GM12878 (cell line): ENCODE data around the gene GOLPH3. TPM values are rescaled to one million over a fixed set of nuclear protein-coding genes. Genes with fewer than 3 reads are reported as not detected.

Source experiments
- ATAC-seq: fragments of 200-7000 bp; cut with Tn5 transposase; 3 replicates; pipeline ENCODE4 v1.9.1; 2020; ENCODE audit warnings: mild to moderate bottlenecking, moderate library complexity
- BruUV-seq: library from RNA; stranded (reverse); fragments of 400-500 nt; replicated peaks from 2 replicates; lab custom pipeline; 2021; lab: Mats Ljungman, UMichigan
- CTCF ChIA-PET: fragments of 300-600 bp; sonication (Branson Sonifier 250); formaldehyde crosslinking; extraction: SDS; loops from one replicate; lab custom pipeline; 2021; ENCODE audit warnings: inconsistent platforms; lab: Yijun Ruan, JAX
- POLR2A ChIA-PET: fragments of 350-600 bp; formaldehyde crosslinking; extraction: SDS; loops from one replicate; lab custom pipeline; 2021; ENCODE audit warnings: inconsistent platforms; lab: Charles Lee
- RAD21 ChIA-PET: fragments of 300-600 bp; sonication (Branson Sonifier 250); formaldehyde crosslinking; loops from one replicate; lab custom pipeline; 2023; ENCODE audit warnings: antibody characterized with exemption; ENCODE audit not compliant: unreplicated experiment; lab: Charles Lee
- SMC1A ChIA-PET: fragments of 300-600 bp; sonication (Branson Sonifier 250); formaldehyde crosslinking; loops from one replicate; lab custom pipeline; 2023; ENCODE audit not compliant: unreplicated experiment, uncharacterized antibody; lab: Charles Lee
- DNase-seq: peaks from one replicate; pipeline ENCODE4 v3.0.0-alpha.2; 2011; ENCODE audit warnings: low read depth, low spot score
- FAIRE-seq: peaks from 3 replicates; lab custom pipeline; 2011; peaks lifted over from hg19 to GRCh38; lab: Jason Lieb, UNC
- H2AFZ ChIP-seq: 2 replicates; pipeline ENCODE4 v1.6.0; 2011; ENCODE audit warnings: low read depth, low read length, control low read depth; ENCODE audit not compliant: control insufficient read depth
- H3K27ac ChIP-seq: 2 replicates; pipeline ENCODE4 v1.5.1; 2011; ENCODE audit warnings: control low read depth; ENCODE audit not compliant: control insufficient read depth, insufficient read depth
- H3K27me3 ChIP-seq, 2 experiments: replicated peaks in 1 of 2; 2 replicates each; pipeline versions ENCODE4 v1.6.0 to v1.6.1; 2011; ENCODE audit warnings: low read length in 1 of 2; ENCODE audit not compliant: control insufficient read depth in 2 of 2, insufficient read depth in 2 of 2
- H3K36me3 ChIP-seq, 2 experiments: 2 replicates each; pipeline ENCODE4 v1.5.1; 2011; ENCODE audit warnings: low read length in 1 of 2; ENCODE audit not compliant: control insufficient read depth in 2 of 2, insufficient read depth in 2 of 2
- H3K4me1 ChIP-seq: 2 replicates; pipeline ENCODE4 v1.6.1; 2011; ENCODE audit warnings: mild to moderate bottlenecking, low read length, moderate library complexity, mixed read lengths; ENCODE audit not compliant: control insufficient read depth, insufficient read depth
- H3K4me2 ChIP-seq: 2 replicates; pipeline ENCODE4 v1.6.0; 2011; ENCODE audit warnings: control low read depth; ENCODE audit not compliant: control insufficient read depth, insufficient read depth
- H3K4me3 ChIP-seq: fragments of 200-600 bp; sonication (generic); 2 replicates; pipeline ENCODE4 v1.5.1; 2016
- H3K79me2 ChIP-seq: 2 replicates; pipeline ENCODE4 v1.6.0; 2011; ENCODE audit warnings: low read length; ENCODE audit not compliant: control insufficient read depth, insufficient read depth
- H3K9ac ChIP-seq: 2 replicates; pipeline ENCODE4 v1.8.0; 2011; ENCODE audit warnings: low read length, control low read depth, mixed read lengths; ENCODE audit not compliant: control insufficient read depth, insufficient read depth
- H3K9me3 ChIP-seq: replicated peaks from 3 replicates; pipeline ENCODE4 v1.5.1; 2011; ENCODE audit warnings: mild to moderate bottlenecking, low read length; ENCODE audit not compliant: control insufficient read depth, insufficient read depth
- H4K20me1 ChIP-seq: 2 replicates; pipeline ENCODE4 v1.6.0; 2011; ENCODE audit not compliant: control insufficient read depth, insufficient read depth
- CREB1 ChIP-seq: IDR thresholded peaks from 2 replicates; pipeline ENCODE4 v1.6.1; 2012; ENCODE audit warnings: low read depth, mild to moderate bottlenecking, inconsistent platforms
- HDGF ChIP-seq: fragments of 450-650 bp; IDR thresholded peaks from 2 replicates; pipeline ENCODE4 v1.6.1; 2016; ENCODE audit warnings: antibody characterized with exemption
- NFYA ChIP-seq: IDR thresholded peaks from 2 replicates; pipeline ENCODE4 v1.6.1; 2011; ENCODE audit warnings: low read depth, mild to moderate bottlenecking, low read length, improper control_type of control experiment, borderline replicate concordance
- NRF1 ChIP-seq: conservative IDR thresholded peaks from 2 replicates; pipeline ENCODE4 v1.6.1; 2011; ENCODE audit warnings: mild to moderate bottlenecking, low read depth, low read length, improper control_type of control experiment
- SMAD1 ChIP-seq: fragments of 450-650 bp; IDR thresholded peaks from 2 replicates; pipeline ENCODE4 v1.6.1; 2018; ENCODE audit warnings: mild to moderate bottlenecking, low read depth; ENCODE audit not compliant: partially characterized antibody
- SMC3 ChIP-seq: IDR thresholded peaks from 2 replicates; pipeline ENCODE4 v1.6.1; 2011; ENCODE audit warnings: low read length, improper control_type of control experiment, borderline replicate concordance
- TCF3 ChIP-seq: IDR thresholded peaks from 2 replicates; pipeline ENCODE4 v1.6.1; 2012; ENCODE audit warnings: low read depth, mild to moderate bottlenecking, low read length, borderline replicate concordance; ENCODE audit not compliant: insufficient read depth
- WGBS: methylation state at CpG from one replicate; pipeline ENCODE4 v1.1.6; 2016; ENCODE audit warnings: low lambda C conversion rate; ENCODE audit not compliant: insufficient replicate concordance, insufficient coverage; ENCODE audit errors: missing lambda C conversion rate; 5-methylcytosine and 5-hydroxymethylcytosine counted together
- in situ Hi-C: fragments of 300-500 bp; cut with MboI; formaldehyde crosslinking; loops from 9 replicates; pipeline ENCODE4 v1.14.3; 2018; ENCODE audit warnings: mixed read lengths
- intact Hi-C: fragments of 100-400 bp; cut with micrococcal nuclease; formaldehyde crosslinking; loops from one replicate; pipeline ENCODE4 v1.14.2; 2022; ENCODE audit not compliant: unreplicated experiment
- polyA plus RNA-seq, 11 experiments: library from polyadenylated mRNA; depleted of rRNA in 4 of 11; unstranded in 6 of 11; stranded (reverse) in 5 of 11; fragments of >200 nt; fragmentation: Nextera tagmentation in 4 of 11; fragmentation: Illumina TruSeq in 1 of 11; extraction: Ambion mirVana in 4 of 11; extraction: Trizol in 1 of 11; gene quantifications; 1 replicate in 1 of 11; 2 replicates in 10 of 11; pipeline versions ENCODE4 v1.2.1 to v1.2.3, GENCODE V29; 2011 to 2016; ENCODE audit warnings: inconsistent platforms in 2 of 11, missing spikeins in 2 of 11, low read depth in 1 of 11
- total RNA-seq, 4 experiments: library from RNA; depleted of rRNA in 3 of 4; stranded (reverse); fragments of >200 nt in 3 of 4; fragmentation: Illumina TruSeq in 1 of 4; extraction: Trizol in 1 of 4; gene quantifications; 2 replicates each; pipeline versions ENCODE4 v1.2.1 to v1.2.3, GENCODE V29; 2013 to 2021
- TF ChIP-seq, protein P1 (sequence below): IDR thresholded peaks from 2 replicates; pipeline ENCODE4 v1.6.1; 2011; ENCODE audit warnings: borderline replicate concordance, low read depth, mild to moderate bottlenecking, moderate library complexity, low read length; ENCODE audit not compliant: insufficient read depth, poor library complexity, severe bottlenecking
- TF ChIP-seq, protein P2 (sequence below): fragments of 450-650 bp; IDR thresholded peaks from 2 replicates; pipeline ENCODE4 v1.6.1; 2017; ENCODE audit warnings: antibody characterized with exemption, mild to moderate bottlenecking, moderate library complexity
- TF ChIP-seq, protein P3 (sequence below): fragments of 450-650 bp; IDR thresholded peaks from 2 replicates; pipeline ENCODE4 v1.6.1; 2016; ENCODE audit warnings: mild to moderate bottlenecking, moderate library complexity, borderline replicate concordance

GOLPH3 gene
- total and polyA plus RNA-seq, 10 of the 15 experiments (the other 5 are each of a cell fraction or from before 2014, with no cell fraction given) = 14.0 to 79.7 (median 43.2) TPM

DNA sequence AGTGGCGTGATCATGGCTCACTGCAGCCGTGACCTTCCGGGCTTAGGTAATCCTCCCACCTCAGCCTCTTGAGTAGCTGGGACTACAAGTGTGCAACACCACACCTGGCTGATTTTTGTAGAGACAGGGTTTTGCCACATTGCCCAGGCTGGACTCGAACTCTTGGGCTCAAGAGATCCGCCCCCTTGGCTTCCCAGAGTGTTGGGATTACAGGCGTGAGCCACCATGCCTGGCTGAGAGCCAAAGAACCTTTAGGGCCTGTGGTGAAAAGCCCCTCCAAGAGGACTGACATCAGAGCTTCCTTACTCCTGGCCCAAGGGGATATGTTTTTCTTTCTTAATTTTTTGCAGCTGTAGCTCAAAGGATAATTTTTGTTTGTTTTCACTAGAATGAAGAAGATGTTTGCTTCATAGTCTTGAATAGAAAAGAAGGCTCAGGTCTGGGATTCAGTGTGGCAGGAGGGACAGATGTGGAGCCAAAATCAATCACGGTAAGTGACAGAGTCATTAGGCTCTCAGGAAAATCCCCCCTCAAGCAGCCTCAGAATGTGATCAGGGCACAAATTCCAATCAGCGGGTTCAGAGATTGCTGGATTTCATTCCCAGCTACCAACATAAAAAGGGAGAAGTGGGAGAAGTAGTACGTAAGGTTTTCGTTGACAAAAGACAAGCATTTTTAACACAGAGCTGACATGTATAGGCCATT lies 77.1 kb downstream of the GOLPH3 start:
- BruUV-seq = no TSS peak
- Histone ChIP-seq H3K4me1 (no peaks in the 10 kb centered on the region), H3K4me3 (no peak overlapping the region), H4K20me1 (no peaks in the 10 kb centered on the region), H3K36me3 (peaks cover 0 to 10% of the 10 kb centered on the region in 2 experiments; a peak in 1 of 4 replicates), H3K27ac (no peak overlapping the region), H3K27me3 (no peaks in the 10 kb centered on the region), H3K79me2 (no peaks in the 10 kb centered on the region), H3K9ac (no peak overlapping the region), H3K9me3 (no peaks in the 10 kb centered on the region), H3K4me2 (no peak overlapping the region), H2AFZ (no peak overlapping the region)
- in situ Hi-C loops (no loop called here), intact Hi-C loops (no loop called here)
- no peak for FAIRE-seq
- DNase-seq = no peak
- ChIA-PET RAD21 (no interaction called here), POLR2A (no interaction called here), CTCF (interaction anchor here (1.0 kb wide), 1 partner anchor 135 kb away, joined by 3 read pairs; no protein-coding TSS in a partner anchor), SMC1A (no interaction called here)
- no peak for ATAC-seq
- WGBS = 97% methylated on average over 10 of the region's 10 CpGs
- TF ChIP-seq CREB1 (no peak), HDGF (no peak), NFYA (no peak), NRF1 (no peak), TCF3 (no peak), SMC3 (no peak), SMAD1 (no peak)
- TF ChIP-seq, protein P1, sequence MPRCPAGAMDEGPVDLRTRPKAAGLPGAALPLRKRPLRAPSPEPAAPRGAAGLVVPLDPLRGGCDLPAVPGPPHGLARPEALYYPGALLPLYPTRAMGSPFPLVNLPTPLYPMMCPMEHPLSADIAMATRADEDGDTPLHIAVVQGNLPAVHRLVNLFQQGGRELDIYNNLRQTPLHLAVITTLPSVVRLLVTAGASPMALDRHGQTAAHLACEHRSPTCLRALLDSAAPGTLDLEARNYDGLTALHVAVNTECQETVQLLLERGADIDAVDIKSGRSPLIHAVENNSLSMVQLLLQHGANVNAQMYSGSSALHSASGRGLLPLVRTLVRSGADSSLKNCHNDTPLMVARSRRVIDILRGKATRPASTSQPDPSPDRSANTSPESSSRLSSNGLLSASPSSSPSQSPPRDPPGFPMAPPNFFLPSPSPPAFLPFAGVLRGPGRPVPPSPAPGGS = no peak
- TF ChIP-seq, protein P2, sequence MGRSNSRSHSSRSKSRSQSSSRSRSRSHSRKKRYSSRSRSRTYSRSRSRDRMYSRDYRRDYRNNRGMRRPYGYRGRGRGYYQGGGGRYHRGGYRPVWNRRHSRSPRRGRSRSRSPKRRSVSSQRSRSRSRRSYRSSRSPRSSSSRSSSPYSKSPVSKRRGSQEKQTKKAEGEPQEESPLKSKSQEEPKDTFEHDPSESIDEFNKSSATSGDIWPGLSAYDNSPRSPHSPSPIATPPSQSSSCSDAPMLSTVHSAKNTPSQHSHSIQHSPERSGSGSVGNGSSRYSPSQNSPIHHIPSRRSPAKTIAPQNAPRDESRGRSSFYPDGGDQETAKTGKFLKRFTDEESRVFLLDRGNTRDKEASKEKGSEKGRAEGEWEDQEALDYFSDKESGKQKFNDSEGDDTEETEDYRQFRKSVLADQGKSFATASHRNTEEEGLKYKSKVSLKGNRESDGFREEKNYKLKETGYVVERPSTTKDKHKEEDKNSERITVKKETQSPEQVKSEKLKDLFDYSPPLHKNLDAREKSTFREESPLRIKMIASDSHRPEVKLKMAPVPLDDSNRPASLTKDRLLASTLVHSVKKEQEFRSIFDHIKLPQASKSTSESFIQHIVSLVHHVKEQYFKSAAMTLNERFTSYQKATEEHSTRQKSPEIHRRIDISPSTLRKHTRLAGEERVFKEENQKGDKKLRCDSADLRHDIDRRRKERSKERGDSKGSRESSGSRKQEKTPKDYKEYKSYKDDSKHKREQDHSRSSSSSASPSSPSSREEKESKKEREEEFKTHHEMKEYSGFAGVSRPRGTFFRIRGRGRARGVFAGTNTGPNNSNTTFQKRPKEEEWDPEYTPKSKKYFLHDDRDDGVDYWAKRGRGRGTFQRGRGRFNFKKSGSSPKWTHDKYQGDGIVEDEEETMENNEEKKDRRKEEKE = no peak
- TF ChIP-seq, protein P3, sequence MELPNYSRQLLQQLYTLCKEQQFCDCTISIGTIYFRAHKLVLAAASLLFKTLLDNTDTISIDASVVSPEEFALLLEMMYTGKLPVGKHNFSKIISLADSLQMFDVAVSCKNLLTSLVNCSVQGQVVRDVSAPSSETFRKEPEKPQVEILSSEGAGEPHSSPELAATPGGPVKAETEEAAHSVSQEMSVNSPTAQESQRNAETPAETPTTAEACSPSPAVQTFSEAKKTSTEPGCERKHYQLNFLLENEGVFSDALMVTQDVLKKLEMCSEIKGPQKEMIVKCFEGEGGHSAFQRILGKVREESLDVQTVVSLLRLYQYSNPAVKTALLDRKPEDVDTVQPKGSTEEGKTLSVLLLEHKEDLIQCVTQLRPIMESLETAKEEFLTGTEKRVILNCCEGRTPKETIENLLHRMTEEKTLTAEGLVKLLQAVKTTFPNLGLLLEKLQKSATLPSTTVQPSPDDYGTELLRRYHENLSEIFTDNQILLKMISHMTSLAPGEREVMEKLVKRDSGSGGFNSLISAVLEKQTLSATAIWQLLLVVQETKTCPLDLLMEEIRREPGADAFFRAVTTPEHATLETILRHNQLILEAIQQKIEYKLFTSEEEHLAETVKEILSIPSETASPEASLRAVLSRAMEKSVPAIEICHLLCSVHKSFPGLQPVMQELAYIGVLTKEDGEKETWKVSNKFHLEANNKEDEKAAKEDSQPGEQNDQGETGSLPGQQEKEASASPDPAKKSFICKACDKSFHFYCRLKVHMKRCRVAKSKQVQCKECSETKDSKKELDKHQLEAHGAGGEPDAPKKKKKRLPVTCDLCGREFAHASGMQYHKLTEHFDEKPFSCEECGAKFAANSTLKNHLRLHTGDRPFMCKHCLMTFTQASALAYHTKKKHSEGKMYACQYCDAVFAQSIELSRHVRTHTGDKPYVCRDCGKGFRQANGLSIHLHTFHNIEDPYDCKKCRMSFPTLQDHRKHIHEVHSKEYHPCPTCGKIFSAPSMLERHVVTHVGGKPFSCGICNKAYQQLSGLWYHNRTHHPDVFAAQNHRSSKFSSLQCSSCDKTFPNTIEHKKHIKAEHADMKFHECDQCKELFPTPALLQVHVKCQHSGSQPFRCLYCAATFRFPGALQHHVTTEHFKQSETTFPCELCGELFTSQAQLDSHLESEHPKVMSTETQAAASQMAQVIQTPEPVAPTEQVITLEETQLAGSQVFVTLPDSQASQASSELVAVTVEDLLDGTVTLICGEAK = no peak
